HCT116 (cell line): ENCODE results near the gene FRMD4A. TPM values are rescaled to one million over a fixed set of nuclear protein-coding genes. Genes with fewer than 3 reads are reported as not detected.

Experiments
- ATAC-seq: fragments of 200-7000 bp; cut with Tn5 transposase; 2 replicates; pipeline ENCODE4 v1.9.1; 2020; ENCODE audit warnings: mild to moderate bottlenecking, moderate library complexity
- BruUV-seq: library from RNA; stranded (reverse); fragments of 400-500 nt; replicated peaks from 2 replicates; lab custom pipeline; 2021; lab: Mats Ljungman, UMichigan
- CTCF ChIA-PET: fragments of 300-600 bp; sonication (Branson Sonifier 250); formaldehyde crosslinking; loops from one replicate; lab custom pipeline; 2021; ENCODE audit warnings: antibody characterized with exemption; lab: Charles Lee
- POLR2A ChIA-PET: fragments of 300-600, 350-600 bp; sonication (Branson Sonifier 250); formaldehyde crosslinking; loops from one replicate; lab custom pipeline; 2021; ENCODE audit warnings: antibody characterized with exemption; lab: Charles Lee
- RAD21 ChIA-PET, 2 experiments: fragments of 300-600 bp; sonication (Branson Sonifier 250); formaldehyde crosslinking; loops; one replicate each; lab custom pipeline; 2023; ENCODE audit warnings: low total read pairs in 2 of 2; ENCODE audit not compliant: uncharacterized antibody in 2 of 2, unreplicated experiment in 2 of 2, low non-redundant PET in 1 of 2; lab: Charles Lee
- DNase-seq: peaks from one replicate; pipeline ENCODE4 v3.0.0-alpha.2; 2010; ENCODE audit warnings: low read depth, low spot score
- H2AFZ ChIP-seq: fragments of 200-600 bp; shearing (Covaris generic), sonication (generic); 2 replicates; pipeline ENCODE4 v1.6.1; 2017; ENCODE audit warnings: low read depth, mixed run types, mixed read lengths, antibody characterized with exemption, low read length; ENCODE audit not compliant: poor library complexity, severe bottlenecking
- H3K27ac ChIP-seq: 2 replicates; pipeline ENCODE4 v1.5.1; 2012; ENCODE audit warnings: low read depth, low read length
- H3K27me3 ChIP-seq: fragments of 200-600 bp; sonication (generic); 2 replicates; pipeline ENCODE4 v1.6.1; 2016; ENCODE audit warnings: mixed run types, low read length, mixed read lengths; ENCODE audit not compliant: insufficient read depth
- H3K36me3 ChIP-seq, 2 experiments: fragments of 200-500 bp in 1 of 2; fragments of 200-600 bp in 1 of 2; sonication (Bioruptor generic) in 1 of 2; sonication (generic) in 1 of 2; 2 replicates each; pipeline versions ENCODE4 v1.5.1 to v1.6.1; 2014 to 2016; ENCODE audit warnings: low read length in 2 of 2, inconsistent platforms in 1 of 2, mixed read lengths in 1 of 2, mixed run types in 1 of 2; ENCODE audit not compliant: insufficient read depth in 2 of 2, control insufficient read depth in 1 of 2
- H3K4me1 ChIP-seq, 2 experiments: fragments of 200-600 bp in 1 of 2; sonication (generic) in 1 of 2; 2 replicates each; pipeline versions ENCODE4 v1.5.1 to v1.6.1; 2012 to 2017; ENCODE audit warnings: low read length in 2 of 2, inconsistent platforms in 1 of 2, mild to moderate bottlenecking in 1 of 2, mixed read lengths in 1 of 2, mixed run types in 1 of 2, moderate library complexity in 1 of 2; ENCODE audit not compliant: insufficient read depth in 2 of 2, control insufficient read depth in 1 of 2
- H3K4me2 ChIP-seq: fragments of 200-600 bp; sonication (generic); 2 replicates; pipeline ENCODE4 v1.6.1; 2017; ENCODE audit warnings: mixed run types, low read length, mixed read lengths
- H3K4me3 ChIP-seq, 2 experiments: fragments of 200-600 bp in 1 of 2; sonication (generic) in 1 of 2; replicated peaks in 1 of 2; 2 replicates each; pipeline ENCODE4 v1.5.1; 2011 to 2016; ENCODE audit warnings: low read length in 2 of 2, control low read depth in 1 of 2, low read depth in 1 of 2, mild to moderate bottlenecking in 1 of 2, mixed read lengths in 1 of 2, mixed run types in 1 of 2
- H3K79me2 ChIP-seq: fragments of 200-600 bp; sonication (generic); 2 replicates; pipeline ENCODE4 v1.6.1; 2017; ENCODE audit warnings: mild to moderate bottlenecking, mixed run types, low read length, moderate library complexity, mixed read lengths; ENCODE audit not compliant: insufficient read depth
- H3K9ac ChIP-seq: fragments of 200-600 bp; sonication (generic); 2 replicates; pipeline ENCODE4 v1.6.1; 2016; ENCODE audit warnings: low read length, mixed read lengths
- H3K9me2 ChIP-seq: fragments of 200-600 bp; sonication (generic), shearing (Covaris generic); 2 replicates; pipeline ENCODE4 v1.6.1; 2017; ENCODE audit warnings: mixed run types, mild to moderate bottlenecking, moderate library complexity; ENCODE audit not compliant: insufficient read depth
- H3K9me3 ChIP-seq, 2 experiments: fragments of 200-500 bp in 1 of 2; fragments of 200-600 bp in 1 of 2; sonication (Bioruptor generic) in 1 of 2; sonication (generic) in 1 of 2; 2 replicates each; pipeline ENCODE4 v1.6.1; 2014 to 2017; ENCODE audit warnings: low read length in 2 of 2, mixed read lengths in 2 of 2, inconsistent platforms in 1 of 2, low read depth in 1 of 2, mild to moderate bottlenecking in 1 of 2, mixed run types in 1 of 2, moderate library complexity in 1 of 2; ENCODE audit not compliant: control insufficient read depth in 1 of 2, insufficient read depth in 1 of 2
- H4K20me1 ChIP-seq: fragments of 200-600 bp; sonication (generic), shearing (Covaris generic); 2 replicates; pipeline ENCODE4 v1.6.1; 2017; ENCODE audit warnings: mixed run types, mild to moderate bottlenecking, moderate library complexity; ENCODE audit not compliant: insufficient read depth
- ATF3 ChIP-seq: IDR thresholded peaks from 2 replicates; pipeline ENCODE4 v1.6.1; 2012
- CBX3 ChIP-seq: IDR thresholded peaks from 2 replicates; pipeline ENCODE4 v1.6.1; 2012; ENCODE audit warnings: low read depth
- CTCF ChIP-seq, 3 experiments: fragments of 200-600 bp in 1 of 3; sonication (generic) in 1 of 3; IDR thresholded peaks in 2 of 3; conservative IDR thresholded peaks in 1 of 3; 2 replicates each; pipeline ENCODE4 v1.5.1; 2012 to 2017; ENCODE audit warnings: low read depth in 2 of 3, low read length in 2 of 3, antibody characterized with exemption in 1 of 3, borderline replicate concordance in 1 of 3, control low read depth in 1 of 3, mild to moderate bottlenecking in 1 of 3, mixed read lengths in 1 of 3, mixed run types in 1 of 3, moderate library complexity in 1 of 3; ENCODE audit not compliant: insufficient read depth in 1 of 3
- ELF1 ChIP-seq: IDR thresholded peaks from 2 replicates; pipeline ENCODE4 v1.6.1; 2012; ENCODE audit warnings: low read depth, borderline replicate concordance
- EZH2 ChIP-seq: fragments of 200-600 bp; sonication (generic); IDR thresholded peaks from 2 replicates; pipeline ENCODE4 v1.6.1; 2017; ENCODE audit warnings: antibody characterized with exemption, mixed run types
- FOSL1 ChIP-seq: IDR thresholded peaks from 2 replicates; pipeline ENCODE4 v1.6.1; 2012; ENCODE audit warnings: low read depth
- MAX ChIP-seq: IDR thresholded peaks from 2 replicates; pipeline ENCODE4 v1.6.1; 2012
- POLR2A ChIP-seq: IDR thresholded peaks from 2 replicates; pipeline ENCODE4 v1.7.0; 2011; ENCODE audit warnings: borderline replicate concordance; ENCODE audit not compliant: insufficient read depth, insufficient read length; ENCODE audit errors: extremely low read depth
- REST ChIP-seq: IDR thresholded peaks from 2 replicates; pipeline ENCODE4 v1.6.1; 2012; ENCODE audit warnings: low read depth
- SRF ChIP-seq: IDR thresholded peaks from 2 replicates; pipeline ENCODE4 v1.6.1; 2012; ENCODE audit warnings: low read depth
- ZFX ChIP-seq: fragments of 450-650 bp; IDR thresholded peaks from 2 replicates; pipeline ENCODE4 v1.6.1; 2017
- ZNF274 ChIP-seq: fragments of 200-500 bp; sonication (Bioruptor generic); IDR thresholded peaks from 2 replicates; pipeline ENCODE4 v1.6.1; 2014; ENCODE audit warnings: mild to moderate bottlenecking, low read depth, low read length, inconsistent platforms
- intact Hi-C: fragments of 100-400 bp; cut with micrococcal nuclease; formaldehyde crosslinking; loops from 2 replicates; pipeline ENCODE4 v1.10.0; 2022
- total RNA-seq: library from RNA; stranded (reverse); gene quantifications from one replicate; pipeline ENCODE4 v1.2.1, GENCODE V29; 2021; ENCODE audit not compliant: unreplicated experiment

Gene FRMD4A
- total RNA-seq, 1 experiment from 2014 or later, result 0.20 TPM

GRCh38 chr10:13873196-13873595, 457.5 kb downstream of the FRMD4A start:
- no peak for TF ChIP-seq ZFX
- no peak for TF ChIP-seq EZH2
- no peak for TF ChIP-seq POLR2A
- TF ChIP-seq ELF1, result no peak
- no peak for TF ChIP-seq CTCF (IDR thresholded peaks at IDR 0.05 in 2 of 3, conservative IDR thresholded peaks at IDR 0.05 in 1 of 3; ENCODE audit: borderline replicate concordance in 1 of 3, insufficient read depth in 1 of 3, low read depth in 2 of 3, low read length in 2 of 3)
- TF ChIP-seq MAX, result no peak
- no peak for TF ChIP-seq REST
- no peak for TF ChIP-seq ATF3
- TF ChIP-seq ZNF274, result no peak
- no peak for TF ChIP-seq CBX3
- TF ChIP-seq FOSL1, result no peak
- no peak for TF ChIP-seq SRF

More at GRCh38 chr10:13873196-13873595, 457.5 kb downstream of the FRMD4A start:
- RAD21 ChIA-PET, result no interaction called here
- H3K36me3 ChIP-seq, result no peaks in the 10 kb centered on the region
- CTCF ChIA-PET, result no interaction called here
- no peaks in the 10 kb centered on the region for H3K79me2 ChIP-seq
- H3K9me3 ChIP-seq, result no peaks in the 10 kb centered on the region
- intact Hi-C loops, result no loop called here
- H3K4me1 ChIP-seq, result no peaks in the 10 kb centered on the region
- no peak overlapping the region for H3K9ac ChIP-seq
- H4K20me1 ChIP-seq, result no peaks in the 10 kb centered on the region
- H3K27me3 ChIP-seq, result 0 out of 2 replicates have a peak, but pooled peaks cover 4% of the 10 kb centered on the region
- H3K27ac ChIP-seq, result no peak overlapping the region
- H3K4me2 ChIP-seq, result no peak overlapping the region
- BruUV-seq, result no TSS peak
- POLR2A ChIA-PET, result no interaction called here
- no peak overlapping the region for H3K4me3 ChIP-seq
- no peak overlapping the region for H2AFZ ChIP-seq
- DNase-seq, result no peak
- ATAC-seq, result no peak
- H3K9me2 ChIP-seq, result no peaks in the 10 kb centered on the region
